Activated naive CD8-positive, alpha-beta T cell treated with anti-CD3 and anti-CD28 coated beads, Interleukin-2, amount 50 U/mL, for 16 hours (primary cell): ENCODE data around the gene ANKFY1.

ENCODE experiments used
- DNase-seq: peaks from one replicate; pipeline ENCODE4 v3.0.0-alpha.2; 2020; ENCODE audit warnings: low read depth, low spot score

The ANKFY1 gene

GRCh38 chr17:4124999-4125398 is 138.8 kb downstream of the ANKFY1 start:
- no peak for DNase-seq

DNA sequence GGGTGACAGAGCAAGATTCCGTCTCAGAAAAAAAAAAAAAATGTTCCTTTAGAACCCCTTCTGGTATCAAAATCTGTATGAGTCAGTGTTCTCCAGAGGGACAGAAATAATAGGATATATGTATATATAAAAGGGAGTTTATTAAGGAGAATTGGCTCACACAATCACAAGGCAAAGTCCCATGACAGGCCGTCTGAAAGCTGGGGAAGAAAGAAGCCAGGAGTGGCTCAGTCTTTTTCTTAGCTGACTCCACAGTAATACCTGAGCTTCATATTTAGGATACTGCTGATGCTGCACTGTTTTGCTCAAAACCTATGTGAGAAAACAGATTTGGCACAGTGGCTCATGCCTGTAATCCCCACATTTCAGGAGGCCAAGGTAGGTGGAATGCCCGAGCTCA is 143.4 kb downstream of the ANKFY1 start:
- DNase-seq: no peak

DNA sequence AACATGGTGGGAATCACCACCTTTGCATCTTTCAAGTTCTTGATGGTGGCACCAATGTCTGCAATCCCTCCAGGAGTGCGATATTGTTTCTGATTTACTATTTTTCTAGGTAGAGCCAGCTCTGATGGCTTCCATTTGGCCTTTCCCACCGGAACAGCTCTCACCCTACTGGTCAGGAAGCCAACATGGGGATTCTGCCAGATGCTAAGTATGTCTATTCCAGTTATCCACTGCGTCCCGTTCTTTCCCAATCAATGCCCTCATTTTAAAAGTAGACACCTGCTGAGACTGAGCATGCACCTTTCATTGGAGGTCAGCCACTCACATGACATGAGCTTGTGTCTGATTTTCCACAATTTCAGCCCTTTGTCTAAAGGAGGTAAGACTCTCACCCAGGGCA is 144.5 kb downstream of the ANKFY1 start:
- no peak for DNase-seq

DNA sequence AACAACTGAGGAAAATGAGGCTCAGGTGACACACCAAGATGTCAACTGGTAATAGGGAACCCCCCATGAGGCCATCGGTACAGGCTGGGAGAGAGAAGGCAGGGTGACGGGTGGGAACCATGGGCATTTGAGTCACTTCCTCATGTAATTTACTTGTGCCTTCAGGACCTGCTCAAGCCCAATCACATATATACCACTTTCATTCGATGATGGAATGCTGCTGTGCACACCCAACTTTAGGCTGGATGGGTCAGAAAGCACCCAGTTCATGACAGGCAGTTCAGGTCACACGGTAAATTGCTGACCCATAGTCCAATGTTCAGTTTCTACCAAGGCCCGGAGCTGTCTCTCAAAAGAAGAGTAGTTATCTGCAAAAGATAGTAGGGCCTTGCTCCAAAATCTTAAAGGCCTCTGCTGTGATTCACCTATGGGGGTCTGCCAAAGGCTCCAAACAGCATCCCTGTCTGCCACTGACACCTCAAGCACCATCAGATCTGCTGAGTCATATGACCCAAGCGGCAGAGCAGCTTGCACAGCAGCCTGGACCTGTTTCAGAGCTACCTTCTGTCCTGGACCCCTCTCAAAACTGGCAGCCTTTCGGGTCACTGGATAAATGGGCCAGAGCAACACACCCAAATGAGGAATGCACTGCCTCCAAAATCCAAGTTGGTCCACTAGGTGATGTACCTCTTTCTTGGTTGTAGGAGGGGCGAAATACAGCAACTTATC is 145.6 kb downstream of the ANKFY1 start:
- DNase-seq: no peak

GRCh38 chr17:4116516-4116915 is 147.3 kb downstream of the ANKFY1 start:
- no peak for DNase-seq
